ENCODE data around the gene SUV39H2. TPM values are rescaled to one million over a fixed set of nuclear protein-coding genes. Genes with fewer than 3 reads are reported as not detected.

The SUV39H2 gene
- total and polyA plus RNA-seq, 8 donors, result 1.1 to 5.9 (median 3.1) TPM

- intact Hi-C loops (cut with DNase I), result no loop called here
- FAIRE-seq (no peak), DNase-seq (no peak), ATAC-seq (no peak)
- H3K9me3 ChIP-seq, result no peaks in the 10 kb centered on the region
- TF ChIP-seq CTCF (IDR thresholded peaks at IDR 0.05), result no peak
- 93 to 94% methylated on average over 15 of the region's 15 CpGs for WGBS, 2 donors
- H3K27ac ChIP-seq, result no peak overlapping the region
- no peaks in the 10 kb centered on the region for H3K27me3 ChIP-seq
- peaks cover 0 to 32% (median 7%) of the 10 kb centered on the region in 3 donors for H3K36me3 ChIP-seq
- H3K4me1 ChIP-seq, result peaks cover 0 to 6% (median 0%) of the 10 kb centered on the region in 3 donors
- no peak overlapping the region for H3K4me3 ChIP-seq
These were observed 35.2 kb upstream of the SUV39H2 start for GRCh38 chr10:14843327-14843988.

- WGBS, 2 donors, result 84 to 91% methylated on average over 2 of the region's 2 CpGs
- no peaks in the 10 kb centered on the region for H3K27me3 ChIP-seq
- H3K4me1 ChIP-seq, result peaks cover 0 to 1% (median 0%) of the 10 kb centered on the region in 3 donors
- H3K27ac ChIP-seq, result no peak overlapping the region
- intact Hi-C loops (cut with DNase I), result no loop called here
- H3K4me3 ChIP-seq, result no peak overlapping the region
- ATAC-seq, result no peak
- no peak for FAIRE-seq
- no peak for TF ChIP-seq CTCF (IDR thresholded peaks at IDR 0.05)
- DNase-seq, result no peak
- peaks cover 0 to 32% (median 7%) of the 10 kb centered on the region in 3 donors for H3K36me3 ChIP-seq
- no peaks in the 10 kb centered on the region for H3K9me3 ChIP-seq
These were observed 33.7 kb upstream of the SUV39H2 start for GRCh38 chr10:14844948-14845347.

- no peak for TF ChIP-seq CTCF (IDR thresholded peaks at IDR 0.05)
- H3K36me3 ChIP-seq, result no peaks in the 10 kb centered on the region
- no peak overlapping the region for H3K4me3 ChIP-seq
- FAIRE-seq, result no peak
- no peak for ATAC-seq
- H3K4me1 ChIP-seq, result no peaks in the 10 kb centered on the region
- 34 to 35% methylated on average over 3 of the region's 3 CpGs for WGBS, 2 donors
- no peaks in the 10 kb centered on the region for H3K27me3 ChIP-seq
- H3K9me3 ChIP-seq, result no peaks in the 10 kb centered on the region
- no peak for DNase-seq
- H3K27ac ChIP-seq, result no peak overlapping the region
- intact Hi-C loops (cut with DNase I), result no loop called here
These were observed 26.4 kb upstream of the SUV39H2 start for GRCh38 chr10:14852236-14852635.

- no peak for TF ChIP-seq CTCF (IDR thresholded peaks at IDR 0.05)
- FAIRE-seq, result no peak
- H3K27me3 ChIP-seq, result no peaks in the 10 kb centered on the region
- no peaks in the 10 kb centered on the region for H3K9me3 ChIP-seq
- DNase-seq, result no peak
- H3K4me1 ChIP-seq, result peaks cover 0 to 20% (median 8%) of the 10 kb centered on the region in 3 donors
- WGBS, 2 donors, result 85% methylated on average over 1 of the region's 1 CpG
- no peaks in the 10 kb centered on the region for H3K36me3 ChIP-seq
- intact Hi-C loops (cut with DNase I), result no loop called here
- no peak for ATAC-seq
- no peak overlapping the region for H3K27ac ChIP-seq
- H3K4me3 ChIP-seq, result no peak overlapping the region
These were observed 23.2 kb upstream of the SUV39H2 start for GRCh38 chr10:14855453-14855852.

DNA sequence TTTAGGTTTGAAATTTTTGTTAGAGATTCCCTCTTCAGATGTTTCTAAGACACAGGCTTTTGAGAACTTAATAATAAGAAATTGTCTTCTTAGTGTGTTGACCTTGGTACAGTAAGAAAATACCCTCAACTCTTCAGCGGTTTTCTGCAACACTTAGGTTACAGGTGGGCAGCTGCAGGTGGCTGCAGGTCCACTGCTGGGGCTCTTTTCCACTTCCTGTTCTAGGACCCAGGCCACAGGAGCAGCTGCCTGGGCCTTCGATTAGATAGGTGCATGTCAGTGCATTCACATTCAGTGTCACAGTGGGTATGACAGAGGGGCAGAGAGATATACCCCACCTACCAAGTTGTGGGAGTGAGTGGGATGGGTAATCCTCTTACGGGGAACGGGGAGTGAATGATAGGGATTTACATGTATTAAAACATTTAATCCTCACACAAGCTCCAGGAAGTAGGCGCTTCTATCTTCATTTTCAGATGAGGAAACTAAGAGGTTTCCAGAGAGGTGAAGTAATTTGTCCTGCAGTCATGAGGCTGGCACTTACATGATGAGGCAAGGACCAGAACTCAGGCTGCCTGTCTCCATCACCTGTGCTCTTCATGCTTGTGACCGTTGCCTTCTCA, 20.2 kb upstream of the SUV39H2 start:
- no peak for DNase-seq
- peak overlapping the region in 1 of 4 donors; percentile 56 for H3K27ac ChIP-seq
- intact Hi-C loops (cut with DNase I), result no loop called here
- peak; percentile 26 to 43 (median 38) for ATAC-seq
- WGBS, 2 donors, result 81% methylated on average over 6 of the region's 6 CpGs
- H3K27me3 ChIP-seq, result no peaks in the 10 kb centered on the region
- H3K4me3 ChIP-seq, result no peak overlapping the region
- no peak for TF ChIP-seq CTCF (IDR thresholded peaks at IDR 0.05)
- no peaks in the 10 kb centered on the region for H3K36me3 ChIP-seq
- peaks cover 0 to 25% (median 8%) of the 10 kb centered on the region in 3 donors for H3K4me1 ChIP-seq
- H3K9me3 ChIP-seq, result no peaks in the 10 kb centered on the region
- no peak for FAIRE-seq
